ENCODE results near the gene EGLN1.
A peak's percentile ranks its signal among the peaks of the same experiment; 100 is the strongest.

DNA sequence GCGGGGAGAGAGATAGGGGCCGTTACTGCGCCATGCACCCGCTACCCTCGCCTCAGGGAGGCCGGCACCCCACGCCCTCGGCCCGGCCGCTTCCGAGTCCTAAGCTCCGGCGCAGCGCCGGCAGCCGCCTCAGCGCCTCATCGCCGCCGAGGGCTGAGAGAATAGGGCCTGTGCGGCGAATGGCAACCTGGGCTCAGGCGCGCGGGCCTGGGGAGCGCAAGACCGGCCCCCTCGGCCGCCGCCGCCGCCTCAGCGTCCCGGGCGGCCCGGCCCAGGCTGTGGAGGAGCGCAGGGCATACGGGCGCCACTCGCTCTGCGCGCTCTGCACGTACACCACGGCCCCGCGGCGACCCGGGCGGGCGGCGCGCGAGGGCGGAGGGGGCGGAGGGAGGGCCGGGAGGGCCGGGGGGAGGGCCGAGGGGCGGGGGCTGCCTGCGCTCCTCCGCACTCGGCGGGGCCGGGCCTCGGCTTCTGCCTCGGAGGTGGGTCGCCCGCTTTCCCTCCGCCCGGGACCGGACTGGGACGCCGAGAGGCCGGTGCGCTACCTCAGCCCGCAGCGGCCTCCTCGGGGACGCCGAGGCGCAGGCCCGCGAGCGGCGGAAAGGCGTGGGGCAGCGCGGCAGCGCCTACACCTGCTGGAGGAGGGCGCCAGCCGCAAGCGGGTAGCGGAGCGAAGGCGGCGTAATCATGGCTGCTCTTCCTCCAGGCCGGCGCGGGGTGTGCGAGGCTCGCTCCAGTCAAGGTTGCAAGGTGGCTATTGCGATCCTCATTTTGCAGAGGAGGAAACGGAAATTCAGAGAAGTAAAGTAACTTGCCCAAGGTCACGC, at the start of gene EGLN1:
- TF ChIP-seq, protein P1, sequence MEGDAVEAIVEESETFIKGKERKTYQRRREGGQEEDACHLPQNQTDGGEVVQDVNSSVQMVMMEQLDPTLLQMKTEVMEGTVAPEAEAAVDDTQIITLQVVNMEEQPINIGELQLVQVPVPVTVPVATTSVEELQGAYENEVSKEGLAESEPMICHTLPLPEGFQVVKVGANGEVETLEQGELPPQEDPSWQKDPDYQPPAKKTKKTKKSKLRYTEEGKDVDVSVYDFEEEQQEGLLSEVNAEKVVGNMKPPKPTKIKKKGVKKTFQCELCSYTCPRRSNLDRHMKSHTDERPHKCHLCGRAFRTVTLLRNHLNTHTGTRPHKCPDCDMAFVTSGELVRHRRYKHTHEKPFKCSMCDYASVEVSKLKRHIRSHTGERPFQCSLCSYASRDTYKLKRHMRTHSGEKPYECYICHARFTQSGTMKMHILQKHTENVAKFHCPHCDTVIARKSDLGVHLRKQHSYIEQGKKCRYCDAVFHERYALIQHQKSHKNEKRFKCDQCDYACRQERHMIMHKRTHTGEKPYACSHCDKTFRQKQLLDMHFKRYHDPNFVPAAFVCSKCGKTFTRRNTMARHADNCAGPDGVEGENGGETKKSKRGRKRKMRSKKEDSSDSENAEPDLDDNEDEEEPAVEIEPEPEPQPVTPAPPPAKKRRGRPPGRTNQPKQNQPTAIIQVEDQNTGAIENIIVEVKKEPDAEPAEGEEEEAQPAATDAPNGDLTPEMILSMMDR (IDR thresholded peaks at IDR 0.05): peak in 3 of 4 donors; percentile 13 to 23 (median 20)
- TF ChIP-seq POLR2A (IDR thresholded peaks at IDR 0.05): peak; percentile 97
